Neural progenitor cell (in vitro differentiated cells): ENCODE data around the gene NCS1. TPM values are rescaled to one million over a fixed set of nuclear protein-coding genes. Genes with fewer than 3 reads are reported as not detected.

Experiments
- DNase-seq: peaks from one replicate; pipeline ENCODE4 v3.0.0-alpha.2; 2016; ENCODE audit warnings: low spot score
- H2AFZ ChIP-seq: fragments of 200-600 bp; sonication (generic); replicated peaks from 2 replicates; pipeline ENCODE4 v1.6.1; 2016; ENCODE audit warnings: antibody characterized with exemption
- H3F3A ChIP-seq: fragments of 200-600 bp; sonication (generic); 2 replicates; pipeline ENCODE4 v1.6.1; 2016; ENCODE audit warnings: antibody characterized with exemption, low read depth
- H3K27ac ChIP-seq: fragments of 200-600 bp; sonication (generic); 2 replicates; pipeline ENCODE4 v1.5.1; 2016; ENCODE audit warnings: mild to moderate bottlenecking
- H3K27me3 ChIP-seq: fragments of 200-600 bp; sonication (generic); 2 replicates; pipeline ENCODE4 v1.6.1; 2016; ENCODE audit warnings: mild to moderate bottlenecking, moderate library complexity
- H3K36me3 ChIP-seq: fragments of 200-600 bp; sonication (generic); 2 replicates; pipeline ENCODE4 v1.5.1; 2016
- H3K4me1 ChIP-seq: fragments of 200-600 bp; sonication (generic); 2 replicates; pipeline ENCODE4 v1.6.1; 2016; ENCODE audit warnings: mixed run types
- H3K4me2 ChIP-seq: fragments of 200-600 bp; sonication (generic); 2 replicates; pipeline ENCODE4 v1.6.1; 2016
- H3K4me3 ChIP-seq: fragments of 200-600 bp; sonication (generic); 2 replicates; pipeline ENCODE4 v1.5.1; 2016
- H3K79me2 ChIP-seq: fragments of 200-600 bp; sonication (generic); 2 replicates; pipeline ENCODE4 v1.6.1; 2016; ENCODE audit warnings: low read depth
- H3K9ac ChIP-seq: fragments of 200-600 bp; sonication (generic); 2 replicates; pipeline ENCODE4 v1.6.1; 2016
- H3K9me3 ChIP-seq: fragments of 200-600 bp; sonication (generic); 2 replicates; pipeline ENCODE4 v1.5.1; 2016; ENCODE audit warnings: low read depth
- H4K20me1 ChIP-seq: fragments of 200-600 bp; sonication (generic); 2 replicates; pipeline ENCODE4 v1.6.1; 2016; ENCODE audit warnings: low read depth
- H3K27ac Mint-ChIP-seq: 3 replicates; pipeline ENCODE4 v1.8.0; 2021; ENCODE audit warnings: mixed read lengths
- H3K27me3 Mint-ChIP-seq: 2 replicates; pipeline ENCODE4 v1.8.0; 2022; ENCODE audit warnings: low read depth, mild to moderate bottlenecking, inconsistent platforms, moderate library complexity, mixed read lengths; ENCODE audit not compliant: insufficient read depth
- H3K36me3 Mint-ChIP-seq: 3 replicates; pipeline ENCODE4 v1.8.0; 2021; ENCODE audit warnings: mixed read lengths
- H3K4me1 Mint-ChIP-seq: 3 replicates; pipeline ENCODE4 v1.8.0; 2021; ENCODE audit warnings: mixed read lengths
- H3K4me3 Mint-ChIP-seq: 3 replicates; pipeline ENCODE4 v1.8.0; 2021; ENCODE audit warnings: mild to moderate bottlenecking, moderate library complexity, mixed read lengths
- H3K9me3 Mint-ChIP-seq: 3 replicates; pipeline ENCODE4 v1.8.0; 2020; ENCODE audit warnings: mixed read lengths
- EZH2 ChIP-seq: fragments of 200-600 bp; sonication (generic); IDR thresholded peaks from 2 replicates; pipeline ENCODE4 v1.6.1; 2017; ENCODE audit warnings: antibody characterized with exemption, mild to moderate bottlenecking, moderate library complexity
- EZH2phosphoT487 ChIP-seq: fragments of 200-600 bp; sonication (generic); IDR thresholded peaks from 2 replicates; pipeline ENCODE4 v1.6.1; 2017; ENCODE audit warnings: antibody characterized with exemption
- total RNA-seq: library from RNA; depleted of rRNA; stranded (reverse); fragments of >200 nt; gene quantifications from 2 replicates; pipeline ENCODE4 v1.2.3, GENCODE V29; 2015; ENCODE audit warnings: low replicate concordance
- TF ChIP-seq, protein P1 (sequence below): fragments of 200-600 bp; sonication (generic); IDR thresholded peaks from 2 replicates; pipeline ENCODE4 v1.5.1; 2017; ENCODE audit warnings: antibody characterized with exemption, mild to moderate bottlenecking

The NCS1 gene
- total RNA-seq, 1 donor from 2014 or later = 16.0 TPM

DNA sequence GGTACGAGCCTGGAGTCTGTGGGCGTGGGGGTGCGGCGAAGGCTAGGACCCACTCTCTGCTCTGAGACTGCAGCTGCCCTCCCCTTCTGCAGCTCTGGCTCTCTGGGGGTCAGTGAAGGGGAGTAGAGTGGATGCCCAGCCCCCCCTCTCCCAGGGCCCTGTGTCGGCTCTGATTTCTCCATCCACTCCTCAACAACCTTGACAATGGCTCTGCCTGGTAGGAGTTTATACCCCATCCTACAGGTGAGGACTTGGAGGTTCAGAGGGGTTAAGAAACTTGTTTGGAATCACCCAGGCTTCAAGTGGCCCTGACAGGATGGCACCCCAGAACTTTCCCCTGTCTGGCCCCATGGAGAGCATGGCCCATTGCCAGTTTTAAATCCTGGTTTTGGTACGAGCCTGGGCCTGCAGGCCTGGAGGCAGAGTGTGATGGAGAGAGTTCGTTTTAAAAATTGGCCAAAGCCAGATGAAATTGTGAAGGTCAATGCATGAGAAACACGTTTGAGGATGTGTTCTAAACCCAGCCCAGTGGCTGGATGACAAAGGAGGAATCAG, 22.3 kb downstream of the NCS1 start:
- Mint-ChIP-seq H3K36me3 (no peaks in the 10 kb centered on the region), H3K4me1 (peaks cover 36% of the 10 kb centered on the region), H3K27me3 (peaks cover 2% of the 10 kb centered on the region), H3K4me3 (no peak overlapping the region), H3K9me3 (no peaks in the 10 kb centered on the region), H3K27ac (peak overlapping the region; percentile 64)
- no peaks in the 10 kb centered on the region for H3K27me3 ChIP-seq
- H3F3A ChIP-seq = peaks cover 10% of the 10 kb centered on the region
- peaks cover 25% of the 10 kb centered on the region for H3K4me1 ChIP-seq
- H3K9me3 ChIP-seq = no peaks in the 10 kb centered on the region
- no peak for DNase-seq
- H3K27ac ChIP-seq = no peak overlapping the region
- no peak overlapping the region for H2AFZ ChIP-seq
- H3K4me2 ChIP-seq = no peak overlapping the region
- H3K36me3 ChIP-seq = no peaks in the 10 kb centered on the region
- no peak overlapping the region for H3K4me3 ChIP-seq
- no peak overlapping the region for H3K9ac ChIP-seq
- peaks cover 3% of the 10 kb centered on the region for H4K20me1 ChIP-seq
- peaks cover 46% of the 10 kb centered on the region for H3K79me2 ChIP-seq
- TF ChIP-seq EZH2 (no peak), EZH2phosphoT487 (no peak)
- TF ChIP-seq, protein P1, sequence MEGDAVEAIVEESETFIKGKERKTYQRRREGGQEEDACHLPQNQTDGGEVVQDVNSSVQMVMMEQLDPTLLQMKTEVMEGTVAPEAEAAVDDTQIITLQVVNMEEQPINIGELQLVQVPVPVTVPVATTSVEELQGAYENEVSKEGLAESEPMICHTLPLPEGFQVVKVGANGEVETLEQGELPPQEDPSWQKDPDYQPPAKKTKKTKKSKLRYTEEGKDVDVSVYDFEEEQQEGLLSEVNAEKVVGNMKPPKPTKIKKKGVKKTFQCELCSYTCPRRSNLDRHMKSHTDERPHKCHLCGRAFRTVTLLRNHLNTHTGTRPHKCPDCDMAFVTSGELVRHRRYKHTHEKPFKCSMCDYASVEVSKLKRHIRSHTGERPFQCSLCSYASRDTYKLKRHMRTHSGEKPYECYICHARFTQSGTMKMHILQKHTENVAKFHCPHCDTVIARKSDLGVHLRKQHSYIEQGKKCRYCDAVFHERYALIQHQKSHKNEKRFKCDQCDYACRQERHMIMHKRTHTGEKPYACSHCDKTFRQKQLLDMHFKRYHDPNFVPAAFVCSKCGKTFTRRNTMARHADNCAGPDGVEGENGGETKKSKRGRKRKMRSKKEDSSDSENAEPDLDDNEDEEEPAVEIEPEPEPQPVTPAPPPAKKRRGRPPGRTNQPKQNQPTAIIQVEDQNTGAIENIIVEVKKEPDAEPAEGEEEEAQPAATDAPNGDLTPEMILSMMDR = no peak

DNA sequence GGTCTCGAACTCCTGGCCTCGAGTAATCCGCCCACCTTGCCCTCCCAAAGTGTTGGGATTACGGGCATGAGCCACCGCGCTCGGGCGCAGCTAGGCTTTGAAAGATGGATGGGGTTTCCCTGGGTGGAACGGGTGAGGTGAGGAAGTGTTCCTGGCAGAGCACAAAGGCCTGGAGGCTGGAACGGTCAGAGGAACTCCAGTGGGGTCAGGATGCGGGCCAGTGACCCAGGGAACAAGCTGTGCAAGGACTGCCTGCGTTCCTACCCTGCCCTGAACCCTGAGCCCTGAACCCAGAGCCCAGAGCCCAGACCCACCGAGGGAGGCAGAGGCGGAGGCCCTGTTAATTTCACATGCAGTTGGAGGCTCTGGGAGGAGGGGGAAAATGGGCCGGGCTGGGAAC, 23.4 kb downstream of the NCS1 start:
- Mint-ChIP-seq H3K27ac (no peak overlapping the region), H3K36me3 (no peaks in the 10 kb centered on the region), H3K4me1 (peaks cover 47% of the 10 kb centered on the region), H3K27me3 (peaks cover 2% of the 10 kb centered on the region), H3K9me3 (no peaks in the 10 kb centered on the region), H3K4me3 (no peak overlapping the region)
- DNase-seq = no peak
- no peaks in the 10 kb centered on the region for H3K27me3 ChIP-seq
- H2AFZ ChIP-seq = no peak overlapping the region
- peaks cover 34% of the 10 kb centered on the region for H3K4me1 ChIP-seq
- no peak overlapping the region for H3K4me3 ChIP-seq
- no peaks in the 10 kb centered on the region for H3K36me3 ChIP-seq
- peaks cover 45% of the 10 kb centered on the region for H3K79me2 ChIP-seq
- peaks cover 13% of the 10 kb centered on the region for H3F3A ChIP-seq
- H4K20me1 ChIP-seq = peaks cover 4% of the 10 kb centered on the region
- no peak overlapping the region for H3K9ac ChIP-seq
- H3K27ac ChIP-seq = no peak overlapping the region
- H3K4me2 ChIP-seq = no peak overlapping the region
- TF ChIP-seq, protein P1 = no peak
- no peak for TF ChIP-seq EZH2
- TF ChIP-seq EZH2phosphoT487 = no peak
- H3K9me3 ChIP-seq = no peaks in the 10 kb centered on the region

DNA sequence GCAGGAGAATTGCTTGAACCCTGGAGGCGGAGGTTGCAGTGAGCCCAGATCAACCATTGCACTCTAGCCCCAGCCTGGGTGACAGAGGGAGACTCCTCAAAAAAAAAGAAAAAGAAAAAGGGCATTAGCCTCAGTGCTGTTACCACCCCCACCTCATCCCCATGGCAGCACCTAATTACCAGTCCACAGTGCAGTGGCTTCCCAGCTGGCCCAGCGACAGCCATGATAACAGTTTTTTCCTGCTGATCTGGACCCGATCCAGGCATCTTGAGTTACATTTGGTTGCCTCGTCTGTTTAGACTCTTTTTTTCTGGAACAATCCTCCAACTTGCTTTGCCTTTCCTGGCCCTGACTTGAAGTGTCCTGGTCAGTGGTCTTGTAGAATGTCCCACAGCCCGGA, 24.4 kb downstream of the NCS1 start:
- no peak overlapping the region for H3K4me2 ChIP-seq
- H3K79me2 ChIP-seq = peaks cover 45% of the 10 kb centered on the region
- H4K20me1 ChIP-seq = peaks cover 4% of the 10 kb centered on the region
- H3K4me1 ChIP-seq = peaks cover 36% of the 10 kb centered on the region
- H3K4me1 Mint-ChIP-seq = peaks cover 53% of the 10 kb centered on the region
- no peak for TF ChIP-seq EZH2
- TF ChIP-seq, protein P1 = no peak
- TF ChIP-seq EZH2phosphoT487 = no peak
- H3F3A ChIP-seq = peaks cover 13% of the 10 kb centered on the region
- peak overlapping the region; percentile 22 for H3K27ac Mint-ChIP-seq
- H2AFZ ChIP-seq = no peak overlapping the region
- H3K4me3 ChIP-seq = no peak overlapping the region
- H3K4me3 Mint-ChIP-seq = no peak overlapping the region
- H3K27me3 ChIP-seq = no peaks in the 10 kb centered on the region
- no peaks in the 10 kb centered on the region for H3K36me3 Mint-ChIP-seq
- no peak overlapping the region for H3K27ac ChIP-seq
- DNase-seq = no peak
- H3K9ac ChIP-seq = no peak overlapping the region
- no peaks in the 10 kb centered on the region for H3K9me3 Mint-ChIP-seq
- H3K9me3 ChIP-seq = no peaks in the 10 kb centered on the region
- no peaks in the 10 kb centered on the region for H3K36me3 ChIP-seq
- H3K27me3 Mint-ChIP-seq = peaks cover 2% of the 10 kb centered on the region
